Stimulated activated CD8-positive, alpha-beta memory T cell treated with anti-CD3 and anti-CD28 coated beads, Interleukin-4, amount 100 ng/mL, for 48 hours (primary cell): ENCODE data around the gene COG7.
"Not testable (repeated sequence)": the region's sequence is repeated elsewhere in the genome, so short reads cannot be mapped to it uniquely, and the experiment has no call there.

Experiments
- DNase-seq: peaks from one replicate; pipeline ENCODE4 v3.0.0-alpha.2; 2020

The COG7 gene

GRCh38 chr16:23382279-23382678, 70.7 kb downstream of the COG7 start:
- DNase-seq: no peak

- not testable (repeated sequence) for DNase-seq
These were observed 71.3 kb downstream of the COG7 start for GRCh38 chr16:23381702-23382101.

- no peak for DNase-seq
These were observed 72.5 kb downstream of the COG7 start for GRCh38 chr16:23380501-23380951.

- no peak for DNase-seq
These were observed 73.3 kb downstream of the COG7 start for GRCh38 chr16:23379707-23380106.

- DNase-seq: no peak
These were observed 74.1 kb downstream of the COG7 start for GRCh38 chr16:23378921-23379320.

GRCh38 chr16:23378256-23378655, 74.7 kb downstream of the COG7 start:
- no peak for DNase-seq

- no peak for DNase-seq
These were observed 75.7 kb downstream of the COG7 start for GRCh38 chr16:23377071-23377931.

GRCh38 chr16:23375643-23376042, 77.3 kb downstream of the COG7 start:
- DNase-seq: no peak

GRCh38 chr16:23374721-23375510, 78.1 kb downstream of the COG7 start:
- DNase-seq: no peak

- DNase-seq: no peak
These were observed 79.4 kb downstream of the COG7 start for GRCh38 chr16:23373436-23374219.

GRCh38 chr16:23371368-23371767, 81.6 kb downstream of the COG7 start:
- no peak for DNase-seq

- DNase-seq: no peak
These were observed 83.6 kb downstream of the COG7 start for GRCh38 chr16:23369416-23369815.

- no peak for DNase-seq
These were observed 84.5 kb downstream of the COG7 start for GRCh38 chr16:23368469-23368868.

GRCh38 chr16:23367988-23368387, 85.0 kb downstream of the COG7 start:
- DNase-seq: no peak

- DNase-seq: no peak
These were observed 85.4 kb downstream of the COG7 start for GRCh38 chr16:23367564-23367963.

- DNase-seq: not testable (repeated sequence)
These were observed 86.6 kb downstream of the COG7 start for GRCh38 chr16:23366341-23366740.

- no peak for DNase-seq
These were observed 87.3 kb downstream of the COG7 start for GRCh38 chr16:23365602-23366240.

GRCh38 chr16:23362460-23363317, 90.3 kb downstream of the COG7 start:
- DNase-seq: no peak

GRCh38 chr16:23359092-23359760, 93.8 kb downstream of the COG7 start:
- no peak for DNase-seq

GRCh38 chr16:23357761-23358290, 95.2 kb downstream of the COG7 start:
- no peak for DNase-seq

GRCh38 chr16:23356941-23357340, 96.0 kb downstream of the COG7 start:
- no peak for DNase-seq
